Left ventricle myocardium inferior (tissue), 1 donor: ENCODE data around the gene NLGN1. TPM values are rescaled to one million over a fixed set of nuclear protein-coding genes. Genes with fewer than 3 reads are reported as not detected.

Experiments
- DNase-seq: peaks from one replicate; pipeline ENCODE4 v3.0.0-alpha.2; 2020
- H3K27ac ChIP-seq: fragments of 200-600 bp; replicated peaks from 2 replicates; pipeline ENCODE4 v1.8.0; 2021
- H3K27me3 ChIP-seq: fragments of 200-600 bp; 2 replicates; pipeline ENCODE4 v1.8.0; 2021; ENCODE audit warnings: low read depth
- H3K36me3 ChIP-seq: fragments of 200-600 bp; 2 replicates; pipeline ENCODE4 v1.8.0; 2021
- H3K4me1 ChIP-seq: fragments of 200-600 bp; 2 replicates; pipeline ENCODE4 v1.8.0; 2021
- H3K4me3 ChIP-seq: fragments of 200-600 bp; 2 replicates; pipeline ENCODE4 v1.8.0; 2021; ENCODE audit warnings: mild to moderate bottlenecking, moderate library complexity
- H3K9me3 ChIP-seq: fragments of 200-600 bp; replicated peaks from 2 replicates; pipeline ENCODE4 v1.8.0; 2021
- intact Hi-C: fragments of 100-400 bp; cut with micrococcal nuclease; formaldehyde crosslinking; loops from one replicate; pipeline ENCODE4 v1.11.0; 2022
- total RNA-seq: library from RNA; stranded (reverse); fragmentation: NEBNext Ultra II Directional; extraction: Animal tissue kit (Norgen Biotek cat#: 25700); gene quantifications from one replicate; pipeline ENCODE4 v1.2.1, GENCODE V29; 2021
- TF ChIP-seq, protein P1 (sequence below): fragments of 200-600 bp; IDR thresholded peaks from 2 replicates; pipeline ENCODE4 v1.8.0; 2021; ENCODE audit warnings: antibody characterized with exemption, mild to moderate bottlenecking, borderline replicate concordance
- donor health status: DM: no; HTN: yes; CAD: no; lungs with severe emphysema.

The NLGN1 gene
- total RNA-seq, 1 donor from 2014 or later = 13.7 TPM

DNA sequence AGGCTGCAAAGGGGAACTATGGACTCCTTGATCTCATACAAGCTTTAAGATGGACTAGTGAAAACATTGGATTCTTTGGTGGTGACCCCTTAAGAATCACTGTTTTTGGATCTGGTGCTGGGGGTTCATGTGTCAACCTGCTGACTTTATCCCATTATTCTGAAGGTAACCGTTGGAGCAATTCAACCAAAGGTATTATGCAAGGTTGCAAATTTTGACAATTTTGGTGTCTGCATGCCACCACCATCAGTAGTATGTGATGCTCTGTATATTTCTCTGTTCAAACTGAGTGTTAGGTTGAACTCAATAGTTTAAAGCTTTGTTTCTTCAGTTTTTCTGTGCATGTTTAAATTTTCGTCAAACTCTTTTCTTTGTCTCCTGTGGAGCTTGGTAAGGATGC, 877.8 kb downstream of the NLGN1 start:
- intact Hi-C loops = no loop called here
- no peaks in the 10 kb centered on the region for H3K27me3 ChIP-seq
- H3K27ac ChIP-seq = no peak overlapping the region
- no peaks in the 10 kb centered on the region for H3K9me3 ChIP-seq
- no peak overlapping the region for H3K4me3 ChIP-seq
- no peaks in the 10 kb centered on the region for H3K36me3 ChIP-seq
- no peak for DNase-seq
- H3K4me1 ChIP-seq = no peaks in the 10 kb centered on the region
- TF ChIP-seq, protein P1, sequence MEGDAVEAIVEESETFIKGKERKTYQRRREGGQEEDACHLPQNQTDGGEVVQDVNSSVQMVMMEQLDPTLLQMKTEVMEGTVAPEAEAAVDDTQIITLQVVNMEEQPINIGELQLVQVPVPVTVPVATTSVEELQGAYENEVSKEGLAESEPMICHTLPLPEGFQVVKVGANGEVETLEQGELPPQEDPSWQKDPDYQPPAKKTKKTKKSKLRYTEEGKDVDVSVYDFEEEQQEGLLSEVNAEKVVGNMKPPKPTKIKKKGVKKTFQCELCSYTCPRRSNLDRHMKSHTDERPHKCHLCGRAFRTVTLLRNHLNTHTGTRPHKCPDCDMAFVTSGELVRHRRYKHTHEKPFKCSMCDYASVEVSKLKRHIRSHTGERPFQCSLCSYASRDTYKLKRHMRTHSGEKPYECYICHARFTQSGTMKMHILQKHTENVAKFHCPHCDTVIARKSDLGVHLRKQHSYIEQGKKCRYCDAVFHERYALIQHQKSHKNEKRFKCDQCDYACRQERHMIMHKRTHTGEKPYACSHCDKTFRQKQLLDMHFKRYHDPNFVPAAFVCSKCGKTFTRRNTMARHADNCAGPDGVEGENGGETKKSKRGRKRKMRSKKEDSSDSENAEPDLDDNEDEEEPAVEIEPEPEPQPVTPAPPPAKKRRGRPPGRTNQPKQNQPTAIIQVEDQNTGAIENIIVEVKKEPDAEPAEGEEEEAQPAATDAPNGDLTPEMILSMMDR = no peak

GRCh38 chr3:174276826-174277225, 879.3 kb downstream of the NLGN1 start:
- no peak for DNase-seq
- TF ChIP-seq, protein P1 = no peak
- Histone ChIP-seq H3K27ac (no peak overlapping the region), H3K27me3 (no peaks in the 10 kb centered on the region), H3K4me3 (no peak overlapping the region), H3K9me3 (no peaks in the 10 kb centered on the region), H3K36me3 (peaks cover 5% of the 10 kb centered on the region), H3K4me1 (no peaks in the 10 kb centered on the region)
- intact Hi-C loops = no loop called here

DNA sequence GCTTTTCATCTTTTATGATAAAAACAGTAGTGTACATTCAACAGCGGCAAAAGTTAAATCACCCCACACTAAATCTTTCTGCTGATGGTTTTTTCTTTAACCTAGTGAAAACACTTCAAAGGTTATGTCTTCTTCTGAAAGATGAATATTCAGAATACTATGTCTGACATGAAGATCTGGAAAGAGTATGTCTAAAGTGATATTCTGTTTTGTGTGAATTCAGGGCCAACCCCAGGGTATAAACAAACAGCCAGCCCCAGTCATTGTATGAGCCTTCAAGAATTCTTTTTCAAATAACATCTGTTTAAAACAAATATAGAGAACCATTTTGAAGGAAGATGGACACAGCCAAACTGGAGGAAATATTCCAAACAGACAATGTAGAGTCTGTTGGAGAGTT, 880.5 kb downstream of the NLGN1 start:
- TF ChIP-seq, protein P1 = no peak
- Histone ChIP-seq H3K27ac (no peak overlapping the region), H3K9me3 (no peaks in the 10 kb centered on the region), H3K4me3 (no peak overlapping the region), H3K27me3 (no peaks in the 10 kb centered on the region), H3K4me1 (no peaks in the 10 kb centered on the region), H3K36me3 (peaks cover 5% of the 10 kb centered on the region)
- no peak for DNase-seq
- intact Hi-C loops = no loop called here

DNA sequence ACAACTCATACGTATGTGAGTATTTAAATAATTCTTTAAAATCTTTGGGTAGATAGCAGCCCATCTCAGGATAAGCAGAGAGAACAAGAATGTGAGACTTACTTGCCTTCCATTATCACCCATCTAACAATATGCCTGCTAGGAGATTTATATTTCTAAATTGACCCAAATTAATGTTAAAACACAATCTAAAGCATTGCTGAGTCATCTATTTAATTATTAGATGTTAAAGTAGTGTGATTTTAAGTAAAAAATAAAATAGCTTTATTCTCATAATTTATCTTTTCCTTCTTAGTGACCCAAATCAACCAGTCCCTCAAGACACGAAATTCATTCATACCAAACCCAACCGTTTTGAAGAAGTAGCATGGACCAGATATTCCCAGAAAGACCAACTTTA, 882.6 kb downstream of the NLGN1 start:
- no peak overlapping the region for H3K27ac ChIP-seq
- H3K36me3 ChIP-seq = peaks cover 5% of the 10 kb centered on the region
- no peaks in the 10 kb centered on the region for H3K27me3 ChIP-seq
- intact Hi-C loops = no loop called here
- TF ChIP-seq, protein P1 = no peak
- DNase-seq = no peak
- H3K4me3 ChIP-seq = no peak overlapping the region
- H3K4me1 ChIP-seq = no peaks in the 10 kb centered on the region
- H3K9me3 ChIP-seq = no peaks in the 10 kb centered on the region

DNA sequence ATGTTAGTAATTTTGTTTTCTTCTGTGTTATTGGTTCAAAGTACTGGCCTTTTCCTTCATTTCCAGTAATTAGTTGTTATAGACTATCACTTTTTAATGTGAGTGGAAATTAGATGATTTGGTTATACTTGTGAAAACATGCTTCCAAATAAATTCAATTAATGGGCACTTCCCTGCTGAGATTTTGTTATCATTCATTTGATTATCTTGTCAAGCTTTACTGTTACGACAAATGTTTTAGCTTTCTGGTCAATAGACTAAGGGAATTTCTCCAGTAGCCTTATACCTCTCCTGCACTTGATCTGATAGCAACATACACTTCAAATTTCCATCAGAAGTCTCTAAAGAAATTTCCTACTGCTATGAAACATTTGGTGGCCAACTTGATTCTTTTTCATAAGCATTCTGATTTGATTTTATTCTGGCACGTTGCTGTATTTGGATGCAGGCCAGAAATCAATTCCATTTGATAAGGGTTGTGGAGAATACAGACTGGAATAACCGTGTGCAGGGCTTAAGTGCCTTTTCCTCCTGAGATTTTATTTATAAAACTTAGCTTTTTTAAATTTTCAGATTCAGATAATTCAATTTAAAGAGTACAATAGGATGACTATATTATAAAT, 887.8 kb downstream of the NLGN1 start:
- no peak overlapping the region for H3K4me3 ChIP-seq
- intact Hi-C loops = no loop called here
- no peak for DNase-seq
- H3K9me3 ChIP-seq = no peaks in the 10 kb centered on the region
- no peak overlapping the region for H3K27ac ChIP-seq
- H3K27me3 ChIP-seq = no peaks in the 10 kb centered on the region
- TF ChIP-seq, protein P1 = no peak
- no peaks in the 10 kb centered on the region for H3K4me1 ChIP-seq
- peaks cover 5% of the 10 kb centered on the region for H3K36me3 ChIP-seq
